OCI-LY1 (cell line): ENCODE measurements around the gene SMCO1.

ENCODE experiments used
- H2AFZ ChIP-seq: fragments of 200-600 bp; sonication (generic), shearing (Covaris generic); 2 replicates; pipeline ENCODE4 v1.6.0; 2014; ENCODE audit warnings: antibody characterized with exemption, mild to moderate bottlenecking, low read length
- H3F3A ChIP-seq: fragments of 200-600 bp; sonication (generic), shearing (Covaris generic); 2 replicates; pipeline ENCODE4 v1.6.0; 2014; ENCODE audit warnings: mild to moderate bottlenecking, antibody characterized with exemption, low read length, moderate library complexity; ENCODE audit not compliant: insufficient read depth
- H3K27ac ChIP-seq: fragments of 200-600 bp; sonication (generic); 2 replicates; pipeline ENCODE4 v1.5.1; 2014; ENCODE audit warnings: low read length, mixed run types, mild to moderate bottlenecking, low read depth; ENCODE audit not compliant: poor library complexity, severe bottlenecking
- H3K27me3 ChIP-seq: fragments of 200-600 bp; sonication (generic); 2 replicates; pipeline ENCODE4 v1.6.0; 2014; ENCODE audit warnings: antibody characterized with exemption, mild to moderate bottlenecking, low read length, moderate library complexity; ENCODE audit not compliant: insufficient read depth
- H3K36me3 ChIP-seq: fragments of 200-600 bp; sonication (generic); 2 replicates; pipeline ENCODE4 v1.6.1; 2014; ENCODE audit warnings: mild to moderate bottlenecking, antibody characterized with exemption, low read length, moderate library complexity, mixed read lengths; ENCODE audit not compliant: insufficient read depth
- H3K4me1 ChIP-seq: fragments of 200-600 bp; sonication (generic); 2 replicates; pipeline ENCODE4 v1.5.1; 2014; ENCODE audit warnings: mild to moderate bottlenecking, low read length, moderate library complexity; ENCODE audit not compliant: insufficient read depth, severe bottlenecking
- H3K4me2 ChIP-seq: fragments of 200-600 bp; sonication (generic), shearing (Covaris generic); 2 replicates; pipeline ENCODE4 v1.6.1; 2014; ENCODE audit warnings: low read length
- H3K4me3 ChIP-seq: fragments of 200-600 bp; sonication (generic); 2 replicates; pipeline ENCODE4 v1.5.1; 2014; ENCODE audit warnings: low read length, low read depth, mild to moderate bottlenecking, mixed read lengths; ENCODE audit not compliant: poor library complexity, severe bottlenecking
- H3K79me2 ChIP-seq: fragments of 200-600 bp; shearing (Covaris generic); 2 replicates; pipeline ENCODE4 v1.6.1; 2016; ENCODE audit warnings: mixed run types, low read length, mixed read lengths; ENCODE audit not compliant: insufficient read depth
- H3K9ac ChIP-seq: fragments of 200-600 bp; sonication (generic), shearing (Covaris generic); 2 replicates; pipeline ENCODE4 v1.6.1; 2014; ENCODE audit warnings: mild to moderate bottlenecking, low read length, mixed read lengths
- H3K9me2 ChIP-seq: fragments of 200-600 bp; sonication (generic), shearing (Covaris generic); 2 replicates; pipeline ENCODE4 v1.6.1; 2014; ENCODE audit warnings: low read depth, mild to moderate bottlenecking, low read length, mixed read lengths
- H3K9me3 ChIP-seq: fragments of 200-600 bp; shearing (Covaris generic); 2 replicates; pipeline ENCODE4 v1.6.1; 2014; ENCODE audit warnings: low read length, mixed read lengths
- H4K20me1 ChIP-seq: fragments of 200-600 bp; sonication (generic), shearing (Covaris generic); 2 replicates; pipeline ENCODE4 v1.6.0; 2016; ENCODE audit warnings: mild to moderate bottlenecking, low read length; ENCODE audit not compliant: insufficient read depth
- CTCF ChIP-seq: fragments of 200-600 bp; sonication (generic), shearing (Covaris generic); IDR thresholded peaks from 2 replicates; pipeline ENCODE4 v1.5.1; 2017; ENCODE audit warnings: mild to moderate bottlenecking, antibody characterized with exemption, low read length, moderate library complexity, mixed read lengths
- EZH2 ChIP-seq: fragments of 200-600 bp; sonication (generic), shearing (Covaris generic); IDR thresholded peaks from 2 replicates; pipeline ENCODE4 v1.8.0; 2017; ENCODE audit warnings: borderline replicate concordance, mixed run types, mild to moderate bottlenecking, antibody characterized with exemption, low read length, moderate library complexity, mixed read lengths

SMCO1 gene

GRCh38 chr3:196547067-196547466 is 31.9 kb upstream of the SMCO1 start:
- no peaks in the 10 kb centered on the region for H3K9me2 ChIP-seq
- H3K27ac ChIP-seq = no peak overlapping the region
- TF ChIP-seq CTCF (no peak), EZH2 (no peak)
- no peaks in the 10 kb centered on the region for H3K36me3 ChIP-seq
- H3F3A ChIP-seq = no peaks in the 10 kb centered on the region
- H3K9ac ChIP-seq = no peak overlapping the region
- no peaks in the 10 kb centered on the region for H3K4me1 ChIP-seq
- no peak overlapping the region for H2AFZ ChIP-seq
- H3K9me3 ChIP-seq = peaks cover 12% of the 10 kb centered on the region; the same call in 1 of the 2 replicates
- no peak overlapping the region for H3K4me3 ChIP-seq
- H3K4me2 ChIP-seq = no peak overlapping the region
- peaks cover 7% of the 10 kb centered on the region; the same call in 1 of the 2 replicates for H3K27me3 ChIP-seq
- H3K79me2 ChIP-seq = no peaks in the 10 kb centered on the region
- no peaks in the 10 kb centered on the region for H4K20me1 ChIP-seq

- TF ChIP-seq EZH2 (no peak), CTCF (no peak)
- no peaks in the 10 kb centered on the region for H4K20me1 ChIP-seq
- no peaks in the 10 kb centered on the region for H3K36me3 ChIP-seq
- no peak overlapping the region for H3K4me3 ChIP-seq
- no peak overlapping the region for H3K9ac ChIP-seq
- H3K4me2 ChIP-seq = no peak overlapping the region
- H3F3A ChIP-seq = no peaks in the 10 kb centered on the region
- H2AFZ ChIP-seq = no peak overlapping the region
- H3K9me2 ChIP-seq = no peaks in the 10 kb centered on the region
- H3K27me3 ChIP-seq = peaks cover 7% of the 10 kb centered on the region; the same call in 1 of the 2 replicates
- H3K4me1 ChIP-seq = no peaks in the 10 kb centered on the region
- H3K9me3 ChIP-seq = peaks cover 12% of the 10 kb centered on the region; the same call in 1 of the 2 replicates
- H3K27ac ChIP-seq = no peak overlapping the region
- H3K79me2 ChIP-seq = no peaks in the 10 kb centered on the region
Measured at GRCh38 chr3:196546537-196546936, 31.4 kb upstream of the SMCO1 start.

GRCh38 chr3:196544491-196544992 is 29.4 kb upstream of the SMCO1 start:
- Histone ChIP-seq H3K4me2 (no peak overlapping the region), H3K9me2 (no peaks in the 10 kb centered on the region), H3K9ac (no peak overlapping the region), H4K20me1 (no peaks in the 10 kb centered on the region), H3K9me3 (peaks cover 9% of the 10 kb centered on the region; the same call in 1 of the 2 replicates), H3K36me3 (no peaks in the 10 kb centered on the region), H2AFZ (no peak overlapping the region), H3K27me3 (peaks cover 7% of the 10 kb centered on the region; the same call in 1 of the 2 replicates), H3K4me3 (no peak overlapping the region), H3K4me1 (no peaks in the 10 kb centered on the region), H3K27ac (no peak overlapping the region), H3F3A (no peaks in the 10 kb centered on the region), H3K79me2 (no peaks in the 10 kb centered on the region)
- TF ChIP-seq EZH2 = no peak
- TF ChIP-seq CTCF = no peak
